Retina (tissue), 1 donor: ENCODE results near the gene DBR1.
"Not testable (repeated sequence)": the region's sequence is repeated elsewhere in the genome, so short reads cannot be mapped to it uniquely, and the experiment has no call there.

Experiments used
- DNase-seq: peaks from one replicate; pipeline ENCODE4 v3.0.0-alpha.2; 2016

The DBR1 gene

DNA sequence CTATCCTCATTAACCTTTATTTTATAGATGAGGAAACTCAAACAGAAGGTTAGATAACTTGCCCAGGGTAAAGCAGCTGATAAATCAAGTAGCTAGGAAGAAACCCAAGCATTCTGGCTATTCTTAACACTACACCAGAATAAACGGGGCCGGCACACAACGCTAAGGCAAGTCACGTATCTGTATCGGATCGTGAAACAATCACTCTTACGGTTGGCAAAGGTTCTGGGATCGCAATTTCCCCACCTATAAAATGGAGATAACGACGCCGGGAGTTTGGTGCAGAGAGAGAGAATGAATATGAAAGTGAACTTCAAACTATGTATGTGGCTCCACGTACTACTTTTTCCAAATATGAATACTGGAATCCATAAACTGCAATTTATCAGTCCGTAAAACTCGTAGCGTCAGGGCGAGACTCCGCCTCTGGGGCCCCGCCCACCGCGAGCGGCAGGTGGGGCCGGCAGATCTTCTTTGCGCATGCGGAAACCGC, 12.1 kb upstream of the DBR1 start:
- DNase-seq = no peak

DNA sequence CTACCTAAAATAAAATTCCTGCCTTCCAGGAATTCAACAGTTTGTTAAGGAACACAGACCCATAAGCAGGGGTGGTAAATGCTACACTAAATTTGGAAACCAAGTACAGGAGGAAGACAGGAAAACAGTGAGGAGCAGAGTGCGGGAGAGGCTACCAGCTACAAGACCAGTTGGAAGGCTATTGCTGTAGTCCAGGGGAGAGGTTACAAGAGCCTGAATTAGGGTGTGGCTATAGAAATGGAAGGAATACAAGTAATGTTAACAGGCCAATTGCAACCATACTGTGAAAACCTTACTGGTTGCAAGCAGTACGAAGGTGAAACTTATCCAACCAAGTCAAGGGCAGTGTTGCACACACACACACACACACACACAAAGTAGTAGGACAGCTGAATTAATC, 11.5 kb upstream of the DBR1 start:
- no peak for DNase-seq

DNA sequence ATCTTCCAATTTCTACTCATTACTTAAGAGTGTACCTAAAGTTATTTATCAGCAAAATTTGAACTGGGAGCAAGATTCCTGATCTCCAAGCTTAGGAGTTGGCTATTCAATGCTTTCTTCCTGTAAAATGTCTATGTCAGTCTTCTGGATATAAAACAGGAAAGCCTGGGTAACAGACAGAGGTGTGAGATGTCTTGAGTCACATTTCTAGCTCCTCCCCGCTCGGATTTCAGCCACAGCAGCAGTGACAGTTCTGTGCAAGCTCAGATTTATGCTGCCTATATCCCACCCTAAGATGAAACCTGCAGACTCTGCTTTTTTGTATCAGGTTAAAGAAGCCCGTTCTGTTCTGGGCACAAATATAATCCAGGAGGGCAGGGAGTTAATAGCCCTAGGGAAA, 10.3 kb upstream of the DBR1 start:
- DNase-seq = no peak

DNA sequence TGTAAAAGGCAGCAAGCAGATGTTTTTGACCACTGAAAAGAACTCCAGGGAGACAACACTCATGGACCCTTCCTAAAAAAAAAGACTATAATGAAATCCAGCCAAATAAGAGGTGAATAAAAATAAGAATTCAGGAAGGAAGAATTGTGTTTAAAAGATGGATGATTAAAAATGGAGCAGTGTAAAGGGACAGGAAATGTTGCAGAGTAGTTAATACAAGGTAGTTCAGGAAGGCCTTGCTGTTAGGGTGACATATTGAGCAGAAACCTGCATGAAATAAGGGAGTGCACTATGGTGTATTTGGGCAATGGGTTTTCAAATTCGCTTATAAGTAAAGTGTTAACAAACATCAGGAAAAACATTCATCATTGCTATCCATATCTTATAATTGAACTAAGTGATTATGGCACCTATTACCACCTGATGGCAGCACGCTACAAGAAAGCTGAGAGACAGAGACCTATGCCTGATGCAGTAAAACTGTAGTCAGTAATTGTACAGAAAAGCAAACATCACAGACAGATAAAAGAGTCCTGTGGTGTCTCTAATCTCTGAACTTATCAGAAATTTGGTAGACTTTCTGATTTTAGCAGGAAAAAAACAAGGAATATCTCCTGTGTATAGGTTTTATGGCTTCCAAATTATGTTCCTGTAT, 5.8 kb upstream of the DBR1 start:
- DNase-seq = no peak

DNA sequence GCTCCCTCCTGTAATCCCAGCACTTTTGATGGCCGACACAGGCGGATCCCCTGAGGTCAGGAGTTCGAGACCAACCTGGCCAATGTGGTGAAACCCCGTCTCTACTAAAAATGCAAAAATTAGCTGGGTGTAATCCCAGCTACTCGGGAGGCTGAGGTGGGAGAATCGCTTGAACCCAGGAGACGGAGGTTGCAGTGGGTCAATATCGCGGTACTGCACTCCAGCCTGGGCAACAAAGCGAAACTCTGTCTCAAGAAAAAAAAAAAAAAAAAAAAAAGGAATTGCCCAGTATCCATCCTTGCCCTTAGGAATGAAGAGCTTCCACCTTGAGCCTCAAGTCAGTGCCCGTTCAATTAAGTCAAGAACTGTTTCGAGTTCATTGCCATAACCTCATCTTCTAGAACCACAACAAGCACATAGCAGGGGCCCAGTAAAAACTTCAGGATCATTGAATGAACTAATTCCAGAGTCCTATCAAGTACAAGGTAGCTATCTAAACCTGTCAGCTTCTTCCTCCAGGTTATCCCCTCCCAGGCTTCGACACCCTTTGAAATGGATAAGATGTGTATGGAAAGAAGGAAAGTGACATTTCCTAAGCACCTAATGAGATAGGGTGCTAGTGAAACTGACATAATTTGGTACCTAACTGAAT, 826 bp downstream of the DBR1 start:
- no peak for DNase-seq

DNA sequence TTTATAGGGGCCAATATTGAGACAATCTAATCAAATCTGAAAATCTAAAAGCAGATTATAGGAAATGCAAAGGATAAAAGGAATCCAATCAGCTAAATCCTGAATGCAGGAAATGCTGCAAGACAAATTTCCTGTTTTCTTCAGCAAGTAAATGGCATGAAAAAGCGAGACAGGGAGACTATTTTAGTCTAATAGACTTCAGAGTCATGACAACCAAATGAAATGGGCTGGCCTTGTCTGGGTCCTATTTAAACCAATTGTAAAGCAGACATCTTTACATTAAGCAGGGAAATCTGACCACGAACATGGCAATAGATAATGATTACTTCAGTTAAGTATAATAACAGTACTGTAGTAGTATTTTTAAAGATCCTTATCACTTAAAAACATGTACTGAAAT, 2.1 kb downstream of the DBR1 start:
- DNase-seq = no peak

DNA sequence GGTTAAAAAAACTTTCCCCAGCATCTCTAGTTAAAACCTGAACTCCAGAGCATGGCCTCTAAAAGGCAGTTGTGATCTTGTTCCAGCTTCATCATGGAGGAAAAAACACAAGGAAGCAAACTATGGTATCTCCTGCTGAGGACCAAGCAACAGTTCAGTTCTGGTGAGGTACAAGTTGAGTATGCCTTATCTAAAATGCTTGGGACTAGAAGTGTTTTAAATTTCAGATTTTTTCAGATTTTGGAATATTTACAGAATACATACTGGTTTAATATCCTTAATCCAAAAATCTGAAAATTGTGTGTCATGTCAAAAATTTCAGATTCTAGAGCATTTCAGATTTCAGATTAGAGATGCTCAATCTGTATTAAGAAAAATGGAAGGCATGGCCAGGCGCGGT, 9.7 kb downstream of the DBR1 start:
- no peak for DNase-seq

DNA sequence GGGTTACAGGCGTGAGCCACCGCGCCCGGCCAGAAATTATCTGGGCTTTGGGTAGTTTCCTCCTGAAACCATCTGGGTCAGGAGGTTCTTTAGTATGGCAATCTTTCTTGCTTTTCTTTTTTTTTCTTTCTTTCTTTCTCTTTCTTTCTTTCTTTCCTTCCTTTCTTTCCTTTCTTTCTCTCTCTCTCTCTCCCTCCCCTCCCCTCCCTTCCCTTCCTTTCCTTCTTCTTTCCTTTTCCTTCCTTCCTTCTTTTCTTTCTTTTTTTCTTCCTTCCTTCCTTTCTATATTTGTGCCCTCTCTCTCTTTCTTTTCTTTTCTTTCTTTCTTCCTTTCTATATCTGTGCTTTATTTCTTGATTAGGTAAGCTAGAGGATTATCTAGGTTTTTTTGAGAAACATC, 17.0 kb downstream of the DBR1 start:
- DNase-seq = no peak

DNA sequence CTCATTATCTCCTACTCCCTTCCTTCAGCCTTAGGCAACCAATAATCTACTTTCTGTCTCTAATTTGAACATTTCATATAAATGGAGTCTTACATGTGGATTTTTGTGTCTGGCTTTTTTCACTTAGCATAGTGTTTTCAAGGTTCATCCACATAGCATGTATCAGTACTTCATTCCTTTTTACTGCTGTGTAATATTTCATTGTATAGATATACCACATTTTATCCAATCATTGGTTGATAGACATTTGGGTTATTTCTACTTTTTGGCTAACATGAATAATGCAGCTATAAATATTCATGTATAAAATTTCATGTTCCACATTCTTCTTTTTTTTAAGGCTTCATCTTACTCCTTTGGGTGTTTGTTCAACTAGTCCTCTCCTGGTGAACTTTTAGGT, 20.2 kb downstream of the DBR1 start:
- no peak for DNase-seq

DNA sequence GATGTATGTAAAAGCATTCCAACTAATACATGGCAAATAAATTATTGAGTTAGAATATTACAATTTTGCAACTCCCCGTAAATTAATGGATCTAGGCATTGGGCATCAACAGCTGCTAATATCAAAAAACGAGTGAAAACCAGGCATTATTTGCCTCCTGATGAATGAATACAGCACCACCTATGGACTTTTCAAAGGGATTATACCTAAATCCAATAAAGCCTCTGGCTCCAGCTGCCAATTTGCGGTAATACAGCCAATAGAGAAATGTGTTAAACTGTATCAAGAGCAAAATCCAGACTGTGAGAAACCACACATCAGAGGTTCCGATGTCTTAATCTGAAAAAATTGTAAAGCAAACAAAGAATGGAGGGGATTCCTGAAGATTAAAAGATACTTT, 26.2 kb downstream of the DBR1 start:
- DNase-seq = no peak

DNA sequence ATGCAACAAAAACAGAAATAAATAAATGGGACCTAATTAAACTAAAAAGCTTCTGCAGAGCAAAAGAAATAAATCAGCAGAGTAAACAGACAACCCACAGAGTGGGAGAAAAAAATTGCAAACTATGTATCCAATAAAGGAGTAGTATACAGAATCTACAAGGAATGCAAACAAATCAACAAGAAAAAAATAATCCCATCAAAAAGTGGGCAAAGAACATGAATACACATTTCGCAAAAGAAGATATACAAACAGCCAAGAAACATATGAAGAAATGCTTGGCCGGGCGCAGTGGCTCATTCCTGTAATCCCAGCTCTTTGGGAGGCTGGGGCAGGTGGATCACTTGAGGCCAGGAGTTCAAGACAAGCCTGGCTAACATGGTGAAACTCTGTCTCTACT, 32.5 kb downstream of the DBR1 start:
- DNase-seq = not testable (repeated sequence)

DNA sequence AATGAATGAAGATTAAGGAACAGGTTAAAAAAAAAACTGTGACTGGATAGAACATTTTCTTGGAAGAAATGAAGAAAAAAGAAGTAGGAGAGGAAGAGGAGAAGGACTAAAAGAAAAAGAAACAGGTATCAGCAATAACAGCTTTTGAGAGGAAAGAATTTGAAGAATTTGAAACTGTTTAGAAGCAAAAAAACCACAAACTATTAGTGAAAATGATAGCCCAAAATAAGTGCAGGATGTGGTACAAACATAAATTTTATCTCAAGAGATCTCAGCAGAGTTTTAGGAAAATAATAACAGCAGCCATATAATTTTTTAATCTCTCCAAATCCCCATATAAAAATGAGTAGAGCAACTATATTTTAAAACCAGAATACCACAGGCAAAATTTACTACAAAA, 33.8 kb downstream of the DBR1 start:
- no peak for DNase-seq

DNA sequence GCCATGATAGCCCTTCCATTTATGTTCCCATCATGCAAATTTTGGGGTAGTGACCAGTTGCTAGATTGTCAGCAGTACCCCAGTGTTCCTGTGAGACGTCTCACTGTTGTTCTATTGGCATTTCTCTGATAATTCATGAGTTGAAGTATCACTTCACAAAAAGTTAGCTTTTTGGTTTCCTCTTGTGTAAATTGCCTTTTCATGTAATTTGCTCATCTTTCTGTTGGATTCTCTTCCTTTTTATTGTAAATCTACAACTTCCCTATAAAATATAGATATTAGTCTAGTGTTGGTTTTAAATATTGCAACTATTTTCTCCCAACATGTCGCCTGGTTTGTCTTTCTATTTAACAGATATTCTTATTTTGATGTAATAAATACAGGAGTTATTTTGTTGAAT, 35.0 kb downstream of the DBR1 start:
- DNase-seq = no peak

DNA sequence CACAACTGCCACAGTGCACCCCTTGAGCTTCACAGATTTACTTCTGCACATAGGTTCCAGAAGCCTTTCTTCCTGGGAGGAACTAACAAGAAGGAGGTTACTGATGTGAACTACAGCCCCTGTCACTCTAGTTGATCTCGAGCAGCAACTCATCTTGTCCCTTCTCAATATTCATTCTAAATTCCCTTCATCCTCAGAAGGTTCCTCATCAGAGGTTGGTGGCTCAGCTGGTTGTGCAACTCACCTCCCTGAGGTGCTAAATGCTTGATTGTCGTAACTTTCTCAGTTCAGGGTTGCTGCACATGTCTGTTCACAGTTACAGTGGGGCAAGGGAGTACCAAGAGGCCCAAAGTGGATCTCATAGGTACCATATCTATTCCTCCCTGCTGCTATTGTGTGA, 36.9 kb downstream of the DBR1 start:
- DNase-seq = no peak

DNA sequence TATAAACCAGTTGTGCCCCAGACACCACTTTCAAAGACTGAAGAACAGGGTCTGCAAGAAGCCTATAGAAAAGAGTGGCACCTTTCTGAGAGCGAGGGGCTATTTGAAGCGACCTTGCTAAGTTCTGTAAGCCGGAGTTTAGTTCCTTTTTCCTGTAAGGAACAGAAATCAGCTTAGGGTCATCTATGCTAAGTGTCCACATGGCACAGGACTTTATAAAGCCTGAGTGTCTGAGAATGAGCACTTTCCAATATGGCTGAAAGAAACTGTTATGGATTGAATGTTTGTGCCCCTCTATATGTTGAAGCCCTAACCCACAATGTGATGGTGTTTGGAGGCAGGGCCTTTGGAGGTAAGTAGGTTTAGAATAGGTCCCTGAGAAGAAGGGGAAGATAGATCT, 38.5 kb downstream of the DBR1 start:
- DNase-seq = no peak

DNA sequence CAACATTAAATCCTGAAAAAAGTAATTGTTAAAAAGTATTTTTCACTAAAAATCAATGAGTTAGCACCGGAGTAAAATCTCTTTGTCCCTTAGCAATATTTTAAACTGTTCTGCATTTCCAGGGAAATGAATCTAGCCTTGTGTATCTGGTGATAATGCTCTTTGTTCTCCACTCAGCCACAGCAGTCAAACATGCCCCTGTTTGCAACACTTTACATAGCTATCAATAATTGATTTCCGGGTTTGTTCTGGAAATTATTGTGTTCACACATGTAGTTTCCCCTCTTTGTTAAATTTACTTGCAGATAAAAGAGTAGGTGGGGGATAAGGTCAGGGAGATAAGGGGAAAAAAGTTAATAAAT, 38.9 kb downstream of the DBR1 start:
- no peak for DNase-seq

DNA sequence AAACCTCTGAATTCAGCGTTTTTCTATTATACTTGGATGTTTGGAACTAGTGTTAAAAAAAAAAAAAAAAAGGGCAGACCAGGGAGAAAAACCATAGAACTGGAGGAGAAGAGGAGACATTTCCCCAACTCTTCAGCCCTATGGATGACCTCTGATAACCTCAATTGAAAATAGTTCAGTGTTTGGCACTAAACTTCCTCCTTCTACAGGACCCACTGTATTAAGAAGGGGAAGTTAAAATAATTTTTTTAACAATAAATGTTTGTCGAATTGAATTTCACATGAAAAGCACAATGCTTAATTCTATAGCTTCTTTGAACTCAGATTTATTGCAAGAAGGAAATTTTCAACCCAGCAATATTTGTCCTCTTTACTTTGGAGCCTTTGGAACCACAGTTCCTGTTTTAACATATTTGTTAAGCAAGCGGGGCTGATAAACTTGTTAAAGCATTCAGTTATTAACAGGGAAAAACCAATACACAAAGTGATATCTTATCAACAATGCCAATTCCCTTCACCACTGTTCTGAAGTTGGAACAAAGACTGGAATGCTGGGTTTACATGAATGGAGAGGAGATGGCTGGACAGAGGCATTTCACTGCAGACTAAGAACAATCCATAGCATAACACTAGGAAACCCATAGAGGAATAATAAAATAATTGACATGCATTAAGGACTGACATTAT, 39.4 kb downstream of the DBR1 start:
- DNase-seq = no peak

DNA sequence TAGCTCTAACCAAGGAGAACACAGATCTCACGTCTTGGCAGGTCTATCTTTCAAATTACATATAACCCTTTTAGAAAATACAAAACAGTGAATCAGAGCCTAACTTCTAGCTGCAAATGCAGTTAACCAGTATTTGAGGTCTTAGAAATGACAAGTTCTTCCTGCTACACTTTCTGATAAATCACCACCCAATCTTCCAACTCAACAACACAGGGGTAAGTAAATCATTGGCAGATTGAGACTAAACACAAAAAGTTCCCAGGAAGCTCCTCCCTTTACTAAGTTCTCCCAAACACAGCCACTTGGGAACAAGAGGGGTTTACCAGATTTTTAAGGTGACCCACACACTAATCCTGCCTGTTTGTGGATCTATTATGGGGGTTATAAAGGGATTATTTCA, 42.5 kb downstream of the DBR1 start, which contains the start of gene A4GNT:
A4GNT (minus strand) TSS at position 152 of the 400 bp plus-strand sequence. CDS start 1,134 bp downstream, outside the sequence.
- DNase-seq = no peak

DNA sequence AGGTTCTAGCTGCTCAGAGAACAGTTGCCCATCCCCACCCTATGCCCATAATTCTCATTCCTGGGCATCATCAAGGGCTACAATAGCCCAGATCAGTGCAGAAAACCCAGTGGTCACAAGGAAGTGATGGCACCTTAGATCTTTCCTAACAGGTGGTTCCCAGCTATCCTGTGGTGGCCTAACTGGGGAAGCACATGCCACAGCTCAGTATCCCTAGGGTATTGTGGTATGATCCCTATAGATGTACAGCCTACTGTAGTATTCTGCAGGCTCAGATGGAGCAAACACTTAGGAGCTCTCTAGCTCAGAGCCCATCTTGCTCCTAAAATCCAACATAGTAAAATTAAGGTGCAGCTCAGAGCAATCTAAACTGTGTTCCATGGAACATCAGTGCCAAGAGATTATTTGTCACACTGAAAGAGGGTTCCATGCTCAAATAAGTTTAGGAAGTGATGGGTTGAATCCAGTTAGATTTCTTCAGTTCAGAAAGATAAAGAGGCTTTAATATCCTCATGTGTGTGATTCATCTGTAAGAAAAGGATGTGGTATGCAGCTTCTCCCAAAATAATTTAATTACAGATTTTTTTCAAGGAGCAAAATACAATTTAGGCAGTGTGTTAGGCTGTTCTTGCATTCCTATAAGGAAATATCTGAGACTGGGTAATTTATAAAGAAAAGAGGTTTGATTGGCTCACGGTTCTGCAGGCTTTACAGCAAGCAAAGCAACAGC, 46.9 kb downstream of the DBR1 start:
- no peak for DNase-seq

DNA sequence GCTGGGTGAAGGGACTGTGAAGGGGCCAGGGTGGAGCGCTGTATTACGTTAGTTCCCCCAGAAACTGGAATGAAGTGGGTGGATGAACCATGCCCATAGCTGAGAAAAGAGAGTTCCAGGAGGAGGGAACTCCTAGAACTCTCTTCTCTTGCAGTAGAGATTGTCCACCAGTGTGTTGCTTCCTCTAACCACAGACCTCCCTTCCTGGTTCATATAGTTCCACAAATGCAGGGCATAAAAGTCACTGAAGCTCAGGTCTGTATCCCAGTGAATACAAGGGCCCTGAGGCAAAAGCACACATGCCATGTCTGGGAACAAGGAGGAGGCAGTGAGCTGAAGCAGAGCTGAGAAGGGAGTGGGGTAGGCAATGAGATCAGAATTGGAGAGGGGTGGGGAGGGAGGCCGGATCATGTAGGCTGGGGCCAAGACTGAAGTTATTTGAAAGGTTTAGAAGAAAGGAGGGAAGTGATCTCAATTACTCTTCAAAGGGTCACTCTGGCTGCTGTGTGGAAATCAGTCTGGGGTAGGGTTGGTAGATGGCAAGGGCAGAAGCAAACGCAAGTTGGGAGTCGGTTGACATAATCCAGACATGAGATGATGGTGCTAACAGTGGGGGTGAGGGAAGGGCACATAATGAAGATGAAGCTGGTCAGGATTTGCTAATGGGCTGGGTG, 49.0 kb downstream of the DBR1 start:
- DNase-seq = no peak

DNA sequence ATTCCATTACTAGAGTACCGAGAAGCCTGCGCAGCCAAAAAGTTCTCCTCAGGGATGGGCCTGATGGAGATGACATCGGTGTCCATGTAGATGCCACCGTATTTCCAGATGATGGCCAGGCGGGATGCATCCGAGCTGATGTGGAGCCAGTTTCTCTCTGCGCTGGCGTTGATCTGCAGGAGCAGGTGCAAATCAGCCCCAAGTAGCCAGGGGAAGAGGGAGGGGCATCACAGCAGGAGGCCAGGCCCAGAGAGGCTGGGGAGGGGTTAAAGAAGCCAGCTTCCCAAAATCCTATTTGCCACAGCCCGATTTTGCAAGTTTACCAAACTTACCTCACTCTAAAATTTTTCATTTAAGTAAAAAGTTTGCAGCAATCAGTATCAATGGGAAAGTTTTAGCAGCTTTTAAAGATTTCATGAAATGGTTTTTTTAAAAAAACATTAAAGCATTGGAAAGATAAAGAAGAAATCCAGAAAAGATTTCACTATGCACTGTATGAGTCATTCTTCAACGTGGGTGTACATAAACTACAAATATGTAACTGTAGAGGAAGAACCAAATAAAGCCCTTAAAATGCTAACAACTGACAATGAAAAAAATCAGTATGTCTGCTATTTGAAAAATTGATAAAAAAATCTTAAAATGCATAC, 49.9 kb downstream of the DBR1 start:
- no peak for DNase-seq

DNA sequence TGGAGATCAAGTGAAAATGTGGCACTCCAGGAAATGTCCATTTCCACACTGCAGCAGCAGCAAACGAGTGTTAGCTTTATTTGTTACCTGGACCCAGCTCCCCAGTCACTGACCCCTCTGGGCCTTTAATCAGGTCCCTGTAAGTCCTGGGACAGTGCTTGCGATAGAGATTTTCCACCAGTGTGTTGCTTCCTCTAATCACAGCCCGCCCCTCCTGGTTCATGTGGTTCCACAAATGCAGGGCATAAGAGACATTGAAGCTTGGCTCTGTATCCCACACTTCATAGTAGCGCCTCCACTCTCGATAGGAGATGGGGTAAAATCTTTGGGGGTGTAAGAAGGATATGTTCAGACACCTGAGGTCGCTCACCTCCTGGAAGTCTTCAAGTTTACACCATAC, 50.5 kb downstream of the DBR1 start:
- DNase-seq = no peak

DNA sequence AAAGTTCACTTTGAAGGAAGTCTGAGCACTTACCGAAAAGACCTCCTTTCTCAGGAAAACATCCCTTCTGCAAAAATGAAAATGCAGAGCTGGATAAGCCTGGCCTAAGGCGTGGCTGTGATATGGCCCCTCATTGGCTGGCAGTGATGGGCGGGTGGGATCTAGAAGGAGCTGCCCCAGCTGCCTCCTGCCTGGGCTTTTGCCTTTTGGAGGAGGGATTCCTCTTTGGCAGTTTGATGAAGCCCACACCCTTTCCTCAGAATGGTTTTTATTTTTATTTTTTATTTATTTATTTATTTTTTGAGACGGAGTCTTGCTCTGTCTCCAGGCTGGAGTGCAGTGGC, 55.3 kb downstream of the DBR1 start:
- DNase-seq = no peak
